Left lung (tissue), 10 donors: ENCODE results near the gene DLX5. TPM values are rescaled to one million over a fixed set of nuclear protein-coding genes. Genes with fewer than 3 reads are reported as not detected.

Experiments used
- ATAC-seq: fragments of 200-7000 bp; cut with Tn5 transposase; one replicate; pipeline ENCODE4 v1.9.1; 2020; ENCODE audit warnings: moderate library complexity
- DNase-seq, 4 donors: peaks; one replicate each; pipeline ENCODE4 v3.0.0-alpha.2; 2013 to 2020
- H3K27ac ChIP-seq, 2 donors: fragments of 200-600 bp; sonication (generic) in 1 of 2; one replicate each; pipeline versions ENCODE4 v1.5.0 to v1.8.0; 2020 to 2021
- H3K27me3 ChIP-seq, 2 donors: fragments of 200-600 bp; sonication (generic) in 1 of 2; one replicate each; pipeline versions ENCODE4 v1.5.0 to v1.8.0; 2020 to 2021
- H3K36me3 ChIP-seq, 2 donors: fragments of 200-600 bp; sonication (generic) in 1 of 2; one replicate each; pipeline versions ENCODE4 v1.5.0 to v1.8.0; 2020 to 2021
- H3K4me1 ChIP-seq, 2 donors: fragments of 200-600 bp; one replicate each; pipeline ENCODE4 v1.8.0; 2021
- H3K4me3 ChIP-seq, 2 donors: fragments of 200-600 bp; sonication (generic) in 1 of 2; one replicate each; pipeline versions ENCODE4 v1.5.0 to v1.8.0; 2020 to 2021; ENCODE audit warnings: mild to moderate bottlenecking in 1 of 2
- H3K9me3 ChIP-seq, 2 donors: fragments of 200-600 bp; sonication (generic) in 1 of 2; one replicate each; pipeline versions ENCODE4 v1.5.0 to v1.8.0; 2020 to 2021
- CTCF ChIP-seq, 2 donors: fragments of 200-600 bp; sonication (generic) in 1 of 2; IDR thresholded peaks; one replicate each; pipeline versions ENCODE4 v1.5.0 to v1.8.0; 2021; ENCODE audit warnings: antibody characterized with exemption in 2 of 2
- intact Hi-C, 2 donors: fragments of 100-400 bp; cut with DNase I; formaldehyde crosslinking; loops; one replicate each; pipeline versions ENCODE4 v1.11.2 to v1.14.2; 2022
- polyA plus RNA-seq, 6 donors: library from polyadenylated mRNA; unstranded; fragments of 120-200 nt; gene quantifications; one replicate each; pipeline ENCODE4 v1.2.1, GENCODE V29; 2013; ENCODE audit not compliant: insufficient read length in 6 of 6
- total RNA-seq, 2 donors: library from RNA; stranded (reverse); fragmentation: NEBNext Ultra II Directional; extraction: Animal tissue kit (Norgen Biotek cat#: 25700); gene quantifications; one replicate each; pipeline ENCODE4 v1.2.1, GENCODE V29; 2021
- donor health status: DM: no; HTN: yes; CAD: no.
- donor health status: DM: no; HTN: no; CAD: no.

DLX5 gene
- total and polyA plus RNA-seq, 8 donors, result 1.8 to 25.3 (median 15.6) TPM; not detected in 1

GRCh38 chr7:97012365-97013133 is 12.1 kb downstream of the DLX5 start:
- Histone ChIP-seq H3K4me3 (no peak overlapping the region), H3K27ac (no peak overlapping the region), H3K27me3 (peaks cover 97 to 100% of the 10 kb centered on the region in 2 donors), H3K36me3 (no peaks in the 10 kb centered on the region), H3K9me3 (no peaks in the 10 kb centered on the region), H3K4me1 (no peaks in the 10 kb centered on the region)
- intact Hi-C loops, result no loop called here
- ATAC-seq (no peak), DNase-seq (no peak)
- no peak for TF ChIP-seq CTCF (IDR thresholded peaks at IDR 0.05)

GRCh38 chr7:97011536-97012364 is 12.9 kb downstream of the DLX5 start:
- Histone ChIP-seq H3K27me3 (peaks cover 97 to 100% of the 10 kb centered on the region in 2 donors), H3K36me3 (no peaks in the 10 kb centered on the region), H3K4me1 (peaks cover 0 to 4% of the 10 kb centered on the region in 2 donors), H3K9me3 (no peaks in the 10 kb centered on the region), H3K27ac (no peak overlapping the region), H3K4me3 (no peak overlapping the region)
- intact Hi-C loops, result no loop called here
- TF ChIP-seq CTCF (IDR thresholded peaks at IDR 0.05), result no peak
- ATAC-seq (no peak), DNase-seq (no peak)

GRCh38 chr7:97011104-97011503 is 13.5 kb downstream of the DLX5 start:
- intact Hi-C loops, result no loop called here
- H3K36me3 ChIP-seq, result no peaks in the 10 kb centered on the region
- ATAC-seq, result no peak
- peaks cover 0 to 10% of the 10 kb centered on the region in 2 donors for H3K4me1 ChIP-seq
- no peak overlapping the region for H3K4me3 ChIP-seq
- no peaks in the 10 kb centered on the region for H3K9me3 ChIP-seq
- H3K27me3 ChIP-seq, result peaks cover 98 to 100% of the 10 kb centered on the region in 2 donors
- no peak for DNase-seq
- no peak overlapping the region for H3K27ac ChIP-seq
- TF ChIP-seq CTCF (IDR thresholded peaks at IDR 0.05), result no peak

GRCh38 chr7:97009753-97010732 is 14.6 kb downstream of the DLX5 start:
- Histone ChIP-seq H3K4me3 (no peak overlapping the region), H3K9me3 (no peaks in the 10 kb centered on the region), H3K27ac (no peak overlapping the region), H3K27me3 (peaks cover 99 to 100% of the 10 kb centered on the region in 2 donors), H3K4me1 (peaks cover 0 to 21% of the 10 kb centered on the region in 2 donors), H3K36me3 (no peaks in the 10 kb centered on the region)
- ATAC-seq (no peak), DNase-seq (peak in 1 of 4 donors; percentile 52)
- intact Hi-C loops, result no loop called here
- no peak for TF ChIP-seq CTCF (IDR thresholded peaks at IDR 0.05)
